H1 (cell line): ENCODE results near the gene CUX1. TPM values are rescaled to one million over a fixed set of nuclear protein-coding genes. Genes with fewer than 3 reads are reported as not detected.

Experiments
- CTCF ChIA-PET: fragments of 300-600 bp; sonication (Branson Sonifier 250); formaldehyde crosslinking; loops from one replicate; lab custom pipeline; 2021; ENCODE audit not compliant: partially characterized antibody; lab: Charles Lee
- POLR2A ChIA-PET: fragments of 300-600 bp; sonication (Branson Sonifier 250); formaldehyde crosslinking; loops from one replicate; lab custom pipeline; 2021; ENCODE audit warnings: inconsistent platforms; ENCODE audit not compliant: partially characterized antibody; lab: Charles Lee
- DNase-seq, 2 experiments: peaks; one replicate each; pipeline versions ENCODE4 v3.0.0 to v3.0.0-alpha.2; 2010 to 2022; ENCODE audit warnings: low spot score in 2 of 2, low read depth in 1 of 2, mixed read lengths in 1 of 2
- FAIRE-seq: peaks from 2 replicates; lab custom pipeline; 2011; peaks lifted over from hg19 to GRCh38; lab: Jason Lieb, UNC
- H2AFZ ChIP-seq: 2 replicates; pipeline ENCODE4 v1.8.1; 2012; ENCODE audit warnings: low read length, inconsistent platforms
- H2AK5ac ChIP-seq: 2 replicates; pipeline ENCODE4 v1.6.1; 2013; ENCODE audit warnings: low read depth, low read length
- H2BK120ac ChIP-seq: replicated peaks from 2 replicates; pipeline ENCODE3; 2013; ENCODE audit warnings: low read depth, low read length, inconsistent platforms
- H2BK12ac ChIP-seq: 2 replicates; pipeline ENCODE4 v1.6.1; 2013; ENCODE audit warnings: low read depth, low read length
- H2BK15ac ChIP-seq: 2 replicates; pipeline ENCODE4 v1.6.1; 2013; ENCODE audit warnings: low read length
- H2BK20ac ChIP-seq: 2 replicates; pipeline ENCODE4 v1.6.1; 2013; ENCODE audit warnings: low read length
- H2BK5ac ChIP-seq: 2 replicates; pipeline ENCODE4 v1.6.1; 2013; ENCODE audit warnings: low read depth, low read length
- H3K14ac ChIP-seq: 2 replicates; pipeline ENCODE4 v1.6.1; 2013; ENCODE audit warnings: inconsistent platforms; ENCODE audit not compliant: insufficient read length
- H3K18ac ChIP-seq: 2 replicates; pipeline ENCODE4 v1.6.1; 2013; ENCODE audit warnings: low read length; ENCODE audit errors: extremely low read depth
- H3K23ac ChIP-seq: 2 replicates; pipeline ENCODE4 v1.6.1; 2013; ENCODE audit warnings: inconsistent platforms; ENCODE audit not compliant: insufficient read length
- H3K23me2 ChIP-seq: 2 replicates; pipeline ENCODE4 v1.6.1; 2013; ENCODE audit warnings: low read depth, low read length
- H3K27ac ChIP-seq: 2 replicates; pipeline ENCODE4 v1.6.1; 2011; ENCODE audit warnings: low read depth, low read length, inconsistent platforms
- H3K27me3 ChIP-seq, 4 experiments: replicated peaks in 1 of 4; 1 replicate in 1 of 4; 2 replicates in 3 of 4; pipeline versions ENCODE4 v1.6.1 to v1.8.1; 2011 to 2013; ENCODE audit warnings: low read length in 3 of 4, mild to moderate bottlenecking in 3 of 4, inconsistent platforms in 2 of 4, mixed read lengths in 2 of 4, moderate library complexity in 1 of 4; ENCODE audit not compliant: control insufficient read depth in 3 of 4, insufficient read depth in 3 of 4; ENCODE audit errors: extremely low read depth in 1 of 4
- H3K36me3 ChIP-seq, 4 experiments: 2 replicates each; pipeline versions ENCODE4 v1.6.1 to v1.8.1; 2011 to 2013; ENCODE audit warnings: mild to moderate bottlenecking in 4 of 4, low read length in 3 of 4, moderate library complexity in 2 of 4, control low read depth in 1 of 4, inconsistent platforms in 1 of 4; ENCODE audit not compliant: insufficient read depth in 4 of 4, control insufficient read depth in 2 of 4
- H3K4ac ChIP-seq: replicated peaks from 2 replicates; pipeline ENCODE3; 2013; ENCODE audit warnings: low read length, low read depth, mixed read lengths, inconsistent platforms; ENCODE audit not compliant: insufficient read length
- H3K4me1 ChIP-seq, 4 experiments: replicated peaks in 1 of 4; 1 replicate in 1 of 4; 2 replicates in 3 of 4; pipeline versions ENCODE4 v1.6.1 to v1.8.1; 2011 to 2013; ENCODE audit warnings: low read length in 3 of 4, inconsistent platforms in 2 of 4, mixed read lengths in 1 of 4; ENCODE audit not compliant: insufficient read depth in 4 of 4, control insufficient read depth in 3 of 4
- H3K4me2 ChIP-seq, 2 experiments: 2 replicates each; pipeline versions ENCODE4 v1.6.1 to v1.8.1; 2011 to 2013; ENCODE audit warnings: low read depth in 2 of 2, low read length in 2 of 2, control low read depth in 1 of 2, inconsistent platforms in 1 of 2, mild to moderate bottlenecking in 1 of 2; ENCODE audit not compliant: insufficient read depth in 1 of 2
- H3K4me3 ChIP-seq, 4 experiments: fragments of 200-600, 300-600 bp in 1 of 4; sonication (generic), shearing (Covaris generic), sonication (Bioruptor Twin) in 1 of 4; 2 replicates each; pipeline versions ENCODE4 v1.5.1 to v1.8.1; 2011 to 2016; ENCODE audit warnings: low read length in 4 of 4, low read depth in 3 of 4, control low read depth in 2 of 4, inconsistent platforms in 2 of 4, mild to moderate bottlenecking in 2 of 4, mixed read lengths in 1 of 4, moderate library complexity in 1 of 4; ENCODE audit not compliant: insufficient read depth in 2 of 4; ENCODE audit errors: extremely low read depth in 1 of 4
- H3K56ac ChIP-seq: replicated peaks from 2 replicates; pipeline ENCODE3; 2013; ENCODE audit warnings: low read depth, mild to moderate bottlenecking, mixed read lengths, low read length, inconsistent platforms; ENCODE audit not compliant: insufficient read length
- H3K79me1 ChIP-seq: 2 replicates; pipeline ENCODE4 v1.6.1; 2013; ENCODE audit warnings: low read depth, low read length, control low read depth
- H3K79me2 ChIP-seq, 2 experiments: 2 replicates each; pipeline versions ENCODE4 v1.6.1 to v1.8.1; 2012 to 2013; ENCODE audit warnings: low read length in 2 of 2, mild to moderate bottlenecking in 2 of 2, inconsistent platforms in 1 of 2; ENCODE audit not compliant: insufficient read depth in 2 of 2, control insufficient read depth in 1 of 2
- H3K9ac ChIP-seq, 4 experiments: replicated peaks in 1 of 4; 1 replicate in 1 of 4; 2 replicates in 3 of 4; pipeline versions ENCODE4 v1.6.1 to v1.8.1; 2011 to 2013; ENCODE audit warnings: low read depth in 3 of 4, low read length in 3 of 4, control low read depth in 2 of 4, mild to moderate bottlenecking in 2 of 4, moderate library complexity in 2 of 4, inconsistent platforms in 1 of 4; ENCODE audit errors: extremely low read depth in 1 of 4
- H3K9me3 ChIP-seq, 2 experiments: 2 replicates each; pipeline versions ENCODE4 v1.6.1 to v1.8.1; 2012 to 2013; ENCODE audit warnings: mild to moderate bottlenecking in 2 of 2, moderate library complexity in 2 of 2, control low read depth in 1 of 2, inconsistent platforms in 1 of 2, low read depth in 1 of 2, low read length in 1 of 2, mixed read lengths in 1 of 2; ENCODE audit not compliant: insufficient read depth in 2 of 2
- H4K20me1 ChIP-seq, 2 experiments: replicated peaks in 1 of 2; 2 replicates each; pipeline versions ENCODE3 to v1.8.1; 2011 to 2013; ENCODE audit warnings: inconsistent platforms in 2 of 2, low read length in 2 of 2, mild to moderate bottlenecking in 1 of 2; ENCODE audit not compliant: insufficient read depth in 2 of 2, control insufficient read depth in 1 of 2
- H4K5ac ChIP-seq: 2 replicates; pipeline ENCODE4 v1.6.1; 2013; ENCODE audit warnings: low read length, low read depth, mixed read lengths, inconsistent platforms; ENCODE audit not compliant: insufficient read length
- H4K8ac ChIP-seq: 2 replicates; pipeline ENCODE4 v1.8.0; 2013; ENCODE audit warnings: mild to moderate bottlenecking, moderate library complexity, low read length, inconsistent platforms; ENCODE audit not compliant: insufficient read depth; ENCODE audit errors: extremely low read depth
- H4K91ac ChIP-seq: replicated peaks from 2 replicates; pipeline ENCODE3; 2013; ENCODE audit warnings: low read length, mixed read lengths, inconsistent platforms; ENCODE audit not compliant: insufficient read length
- BACH1 ChIP-seq: IDR thresholded peaks from 2 replicates; pipeline ENCODE4 v1.6.1; 2012; ENCODE audit warnings: low read length, improper control_type of control experiment
- KDM1A ChIP-seq: fragments of 200-600, 300-600 bp; sonication (generic); IDR thresholded peaks from 2 replicates; pipeline ENCODE4 v1.7.1; 2016; ENCODE audit warnings: mild to moderate bottlenecking, low read length, borderline replicate concordance
- MAFK ChIP-seq: IDR thresholded peaks from 2 replicates; pipeline ENCODE4 v1.6.1; 2012; ENCODE audit warnings: low read depth, mild to moderate bottlenecking, improper control_type of control experiment, low read length
- PHF8 ChIP-seq: fragments of 200-600 bp; sonication (generic); conservative IDR thresholded peaks from 2 replicates; pipeline ENCODE4 v1.7.1; 2012; ENCODE audit warnings: low read depth, mild to moderate bottlenecking, inconsistent platforms, low read length, moderate library complexity
- WGBS, 2 experiments: shearing (Covaris generic) in 1 of 2; methylation state at CpG; one replicate each; pipeline versions ENCODE4 v1.1.6 to v1.1.7; 2013 to 2015; ENCODE audit warnings: low lambda C conversion rate in 2 of 2, mixed read lengths in 2 of 2, inconsistent platforms in 1 of 2, low coverage in 1 of 2, missing lambda C conversion rate in 1 of 2; ENCODE audit not compliant: insufficient replicate concordance in 2 of 2, insufficient coverage in 1 of 2, insufficient read length in 1 of 2; ENCODE audit errors: extremely low coverage in 1 of 2, missing lambda C conversion rate in 1 of 2; 5-methylcytosine and 5-hydroxymethylcytosine counted together
- polyA plus RNA-seq, 7 experiments: library from polyadenylated mRNA; depleted of rRNA in 3 of 7; stranded (reverse) in 5 of 7; unstranded in 2 of 7; fragments of >200 nt in 5 of 7; fragments of 200-250 nt in 2 of 7; gene quantifications; 1 replicate in 5 of 7; 2 replicates in 1 of 7; 4 replicates in 1 of 7; pipeline versions ENCODE4 v1.2.1 to v1.2.3, GENCODE V29; 2011 to 2013; ENCODE audit warnings: missing spikeins in 2 of 7, mixed read lengths in 2 of 7
- total RNA-seq: library from RNA; stranded (reverse); fragmentation: NEBNext Ultra II Directional; extraction: Animal tissue kit (Norgen Biotek cat#: 25700); gene quantifications from 2 replicates; pipeline ENCODE4 v1.2.1, GENCODE V29; 2021

Gene CUX1
- total and polyA plus RNA-seq, 2 of the 8 experiments (the other 6 are each of a cell fraction or from before 2014, with no cell fraction given), result 21.6 to 65.9 TPM

GRCh38 chr7:102122026-102122425, 304.6 kb downstream of the CUX1 start:
- CTCF ChIA-PET, result interaction anchor here (0.7 kb wide), 1 partner anchor 144 kb away, joined by 3 read pairs; no protein-coding TSS in a partner anchor
- TF ChIP-seq KDM1A (no peak), PHF8 (no peak), MAFK (peak; percentile 99), BACH1 (no peak)
- no peak overlapping the region for H2BK120ac ChIP-seq
- H3K27ac ChIP-seq, result 0 out of 2 replicates have a peak overlapping the region, but pooled peaks have one; percentile 58
- H3K27me3 ChIP-seq, result no peaks in the 10 kb centered on the region
- peaks cover 4 to 5% of the 10 kb centered on the region in 2 experiments for H4K20me1 ChIP-seq
- FAIRE-seq (no peak), DNase-seq (no peak)
- H3K23ac ChIP-seq, result no peak overlapping the region
- no peak overlapping the region for H4K5ac ChIP-seq
- no peak overlapping the region for H3K56ac ChIP-seq
- H3K79me2 ChIP-seq, result no peaks in the 10 kb centered on the region
- no peak overlapping the region for H2BK5ac ChIP-seq
- peaks cover 0 to 3% (median 0%) of the 10 kb centered on the region in 4 experiments; a peak in 1 of 8 replicates for H3K36me3 ChIP-seq
- no peak overlapping the region for H2BK12ac ChIP-seq
- no peak overlapping the region for H3K18ac ChIP-seq
- no peak overlapping the region for H3K14ac ChIP-seq
- no peak overlapping the region for H4K91ac ChIP-seq
- H2BK20ac ChIP-seq, result no peak overlapping the region
- no peak overlapping the region for H3K9ac ChIP-seq
- H3K4me2 ChIP-seq, result no peak overlapping the region
- no peak overlapping the region for H2AFZ ChIP-seq
- no peaks in the 10 kb centered on the region; the same call in 1 of the 2 replicates for H3K79me1 ChIP-seq
- H4K8ac ChIP-seq, result no peak overlapping the region
- H2AK5ac ChIP-seq, result no peak overlapping the region
- no peaks in the 10 kb centered on the region for H3K23me2 ChIP-seq
- H3K9me3 ChIP-seq, result no peaks in the 10 kb centered on the region; a peak in 1 of 4 replicates
- H3K4ac ChIP-seq, result peak overlapping the region; percentile 13
- H3K4me1 ChIP-seq, result peaks cover 5 to 10% (median 7%) of the 10 kb centered on the region in 4 experiments
- POLR2A ChIA-PET, result no interaction called here
- no peak overlapping the region for H3K4me3 ChIP-seq
- WGBS, 2 experiments, result 68% methylated on average over 3 of the region's 3 CpGs; no CpG with 5 or more reads in 1 of the 2 experiments
- H2BK15ac ChIP-seq, result no peak overlapping the region
